Common myeloid progenitor, CD34-positive (primary cell): Measurements from ENCODE around the gene AXIN1. TPM values are rescaled to one million over a fixed set of nuclear protein-coding genes. Genes with fewer than 3 reads are reported as not detected.

Experiments used
- CTCF ChIA-PET: fragments of 350-600 bp; sonication (Branson Sonifier 250); formaldehyde crosslinking; loops from one replicate; lab custom pipeline; 2021; ENCODE audit warnings: antibody characterized with exemption; lab: Charles Lee
- POLR2A ChIA-PET: fragments of 350-600 bp; sonication (Branson Sonifier 250); formaldehyde crosslinking; loops from one replicate; lab custom pipeline; 2021; ENCODE audit warnings: antibody characterized with exemption; lab: Charles Lee
- DNase-seq, 3 donors: peaks; one replicate each; pipeline versions ENCODE4 v3.0.0 to v3.0.0-alpha.2; 2013
- H3K27ac ChIP-seq, 2 experiments: 1 replicate in 1 of 2; 2 replicates in 1 of 2; pipeline ENCODE4 v1.7.0; 2013; ENCODE audit warnings: inconsistent platforms in 2 of 2, low read length in 2 of 2, mild to moderate bottlenecking in 2 of 2, low read depth in 1 of 2, moderate library complexity in 1 of 2; ENCODE audit not compliant: severe bottlenecking in 2 of 2, insufficient read depth in 1 of 2, poor library complexity in 1 of 2
- H3K27me3 ChIP-seq, 5 experiments: replicated peaks in 2 of 5; 1 replicate in 3 of 5; 2 replicates in 2 of 5; pipeline versions ENCODE4 v1.6.1 to v1.7.0; 2013; ENCODE audit warnings: low read length in 4 of 5, mild to moderate bottlenecking in 2 of 5, moderate library complexity in 2 of 5, inconsistent platforms in 1 of 5; ENCODE audit not compliant: insufficient read depth in 5 of 5, control insufficient read depth in 4 of 5
- H3K36me3 ChIP-seq, 4 experiments: 1 replicate in 2 of 4; 2 replicates in 2 of 4; pipeline versions ENCODE4 v1.6.1 to v1.7.0; 2013; ENCODE audit warnings: low read length in 3 of 4, control low read depth in 1 of 4, mild to moderate bottlenecking in 1 of 4; ENCODE audit not compliant: control insufficient read depth in 4 of 4, insufficient read depth in 4 of 4
- H3K4me1 ChIP-seq, 4 experiments: 1 replicate in 3 of 4; 2 replicates in 1 of 4; pipeline versions ENCODE4 v1.6.1 to v1.7.1; 2013; ENCODE audit warnings: low read length in 3 of 4, mild to moderate bottlenecking in 3 of 4, control low read depth in 1 of 4, inconsistent platforms in 1 of 4, moderate library complexity in 1 of 4; ENCODE audit not compliant: control insufficient read depth in 4 of 4, insufficient read depth in 4 of 4; ENCODE audit errors: control extremely low read depth in 1 of 4
- H3K4me3 ChIP-seq, 7 experiments: 1 replicate in 4 of 7; 2 replicates in 3 of 7; pipeline versions ENCODE4 v1.5.1 to v1.7.0; 2013; ENCODE audit warnings: mild to moderate bottlenecking in 7 of 7, low read length in 6 of 7, moderate library complexity in 6 of 7, inconsistent platforms in 2 of 7, low read depth in 2 of 7, control low read depth in 1 of 7; ENCODE audit not compliant: insufficient read depth in 4 of 7, control insufficient read depth in 1 of 7; ENCODE audit errors: extremely low read depth in 1 of 7
- H3K9me3 ChIP-seq, 5 experiments: 1 replicate in 4 of 5; 2 replicates in 1 of 5; pipeline versions ENCODE4 v1.6.1 to v1.7.1; 2013; ENCODE audit warnings: low read length in 4 of 5, mild to moderate bottlenecking in 2 of 5, inconsistent platforms in 1 of 5, low read depth in 1 of 5, moderate library complexity in 1 of 5; ENCODE audit not compliant: control insufficient read depth in 4 of 5, insufficient read depth in 2 of 5; ENCODE audit errors: control extremely low read depth in 1 of 5
- WGBS: methylation state at CpG from one replicate; pipeline ENCODE4 v1.1.5; 2013; ENCODE audit not compliant: insufficient coverage; 5-methylcytosine and 5-hydroxymethylcytosine counted together
- polyA plus RNA-seq: library from polyadenylated mRNA; unstranded; fragments of 120-200 nt; gene quantifications from one replicate; pipeline ENCODE4 v1.2.1, GENCODE V29; 2013

The AXIN1 gene
- 20.1 TPM for polyA plus RNA-seq

DNA sequence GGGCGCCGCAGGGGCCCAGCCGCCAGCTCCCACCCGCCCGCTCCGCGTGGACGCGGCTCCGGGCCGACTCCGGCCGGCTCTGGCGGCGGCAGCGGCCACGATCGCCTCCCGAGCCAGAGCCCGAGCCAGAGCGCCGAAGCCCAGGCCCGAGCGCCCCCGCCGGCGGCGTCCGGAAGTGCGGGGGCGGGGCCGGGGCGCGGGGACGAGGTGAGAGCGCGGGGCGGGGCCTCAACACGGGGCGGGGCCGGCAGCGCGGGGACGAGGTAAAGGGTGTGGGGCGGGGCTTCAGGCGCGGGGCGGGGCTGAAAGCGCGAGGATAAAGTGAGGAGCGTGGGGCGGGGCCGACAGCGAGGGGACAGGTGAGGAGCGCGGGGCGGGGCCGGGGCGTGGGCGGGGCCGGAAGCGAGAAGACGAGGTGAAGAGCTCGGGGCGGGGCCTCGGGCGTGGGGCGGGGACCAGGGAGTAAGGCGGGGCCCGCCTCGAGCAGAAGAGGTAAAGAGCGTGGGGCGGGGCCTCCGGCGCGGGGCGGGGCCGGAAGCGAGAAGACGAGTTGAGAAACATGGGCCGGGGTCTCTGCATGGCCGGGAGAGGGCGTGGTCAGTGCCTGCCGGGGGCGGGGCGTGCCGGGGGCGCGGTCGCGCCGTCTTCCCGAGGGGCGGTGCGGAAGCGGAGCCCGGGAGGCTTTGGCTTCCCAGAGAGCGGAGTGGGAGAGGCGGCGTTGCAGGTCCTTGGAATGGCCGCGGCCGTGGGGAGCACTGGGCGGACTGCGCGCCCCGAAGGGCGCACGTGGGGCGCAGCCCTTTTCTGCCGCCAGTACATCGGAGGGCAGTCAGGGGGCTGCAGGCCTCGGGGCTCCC is at the start of gene AXIN1:
Gene AXIN1, minus strand, starts transcription at position 177 of the 857 bp plus-strand sequence. CDS start 5,698 bp downstream, outside the sequence.
- Histone ChIP-seq H3K4me1 (peaks cover 0 to 43% (median 29%) of the 10 kb centered on the region in 4 experiments), H3K27me3 (no peaks in the 10 kb centered on the region), H3K4me3 (peak within 1 kb of the TSS; percentile 34 to 90 (median 67)), H3K27ac (peak within 1 kb of the TSS in 1 of 2 experiments; percentile 78), H3K36me3 (peaks cover 0 to 12% (median 5%) of the 10 kb centered on the region in 4 experiments), H3K9me3 (no peaks in the 10 kb centered on the region)
- DNase-seq = peak; percentile 92 to 96 (median 95)
- 2% methylated on average over 90 of the region's 113 CpGs for WGBS
- POLR2A ChIA-PET = interaction anchor here (0.5 to 1.6 kb wide), 2 partner anchors 13 to 15 kb away, joined by 3 to 6 read pairs; no protein-coding TSS in a partner anchor
- CTCF ChIA-PET = no interaction called here

DNA sequence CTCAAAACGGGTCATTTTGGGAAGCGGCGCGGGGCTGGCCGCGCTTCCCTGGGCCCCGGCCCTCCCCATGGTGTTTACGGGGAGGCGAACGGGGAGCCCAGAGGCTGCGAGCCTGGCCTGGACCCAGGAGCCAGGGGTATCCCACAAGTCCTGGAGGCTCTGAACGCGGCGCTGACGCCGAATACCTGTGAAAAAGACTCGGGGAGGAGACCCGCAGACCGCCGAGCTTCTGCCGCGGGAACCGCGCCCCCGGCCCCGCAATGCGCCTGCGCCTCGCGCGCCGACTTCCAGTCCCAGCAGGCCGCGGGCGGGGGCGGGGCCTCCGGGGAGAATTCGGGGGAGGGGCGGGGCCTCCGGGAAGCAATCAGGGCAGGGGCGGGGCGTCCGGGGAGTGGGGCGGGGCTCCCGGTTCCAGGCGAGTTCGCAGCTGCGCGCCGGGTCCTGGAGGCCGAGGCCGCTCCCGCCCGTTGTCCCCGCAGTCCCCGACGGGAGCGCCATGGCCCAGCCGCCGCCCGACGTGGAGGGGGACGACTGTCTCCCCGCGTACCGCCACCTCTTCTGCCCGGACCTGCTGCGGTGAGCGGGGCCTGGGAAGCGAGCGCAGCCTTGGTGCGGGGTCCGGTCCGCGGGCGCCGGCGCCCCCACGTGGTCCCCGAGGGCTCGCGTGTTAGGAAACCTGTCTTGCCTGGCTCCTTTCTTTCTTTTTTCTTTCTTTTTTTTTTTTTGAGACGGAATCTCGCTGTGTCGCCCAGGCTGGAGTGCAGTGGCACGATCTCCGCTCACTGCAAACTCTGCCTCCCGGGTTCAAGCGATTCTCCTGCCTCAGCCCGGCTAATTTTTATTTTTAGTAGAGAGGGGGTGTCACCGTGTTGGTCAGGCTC is 49.2 kb upstream of the AXIN1 start, which contains the start of gene DECR2:
Gene DECR2, plus strand, starts transcription at position 418 of the 881 bp plus-strand sequence. Its CDS starts 79 bp downstream, at position 497.
- CTCF ChIA-PET = interaction anchor here (1.5 to 2.4 kb wide), 2 partner anchors 31 to 39 kb away, joined by 4 to 9 read pairs; partner anchors contain the start of gene MRPL28
- peak within 1 kb of the TSS; percentile 66 to 83 for H3K27ac ChIP-seq

GRCh38 chr16:400061-400591 is 47.6 kb upstream of the AXIN1 start:
- WGBS = 73% methylated on average over 6 of the region's 10 CpGs

More for the DNA sequence above, 49.2 kb upstream of the AXIN1 start, which contains the start of gene DECR2:
- Histone ChIP-seq H3K27me3 (no peaks in the 10 kb centered on the region), H3K4me3 (peak within 1 kb of the TSS; percentile 69 to 92 (median 80)), H3K4me1 (peaks cover 0 to 41% (median 33%) of the 10 kb centered on the region in 4 experiments), H3K9me3 (no peaks in the 10 kb centered on the region), H3K36me3 (peaks cover 0 to 29% (median 6%) of the 10 kb centered on the region in 4 experiments)
- under 1% methylated on average over 67 of the region's 91 CpGs for WGBS
- peak; percentile 89 to 94 (median 93) for DNase-seq
- POLR2A ChIA-PET = interaction anchor here (0.6 to 0.7 kb wide), 3 partner anchors 77 to 792 kb away, joined by 3 to 4 read pairs (median 3); no protein-coding TSS in a partner anchor

DNA sequence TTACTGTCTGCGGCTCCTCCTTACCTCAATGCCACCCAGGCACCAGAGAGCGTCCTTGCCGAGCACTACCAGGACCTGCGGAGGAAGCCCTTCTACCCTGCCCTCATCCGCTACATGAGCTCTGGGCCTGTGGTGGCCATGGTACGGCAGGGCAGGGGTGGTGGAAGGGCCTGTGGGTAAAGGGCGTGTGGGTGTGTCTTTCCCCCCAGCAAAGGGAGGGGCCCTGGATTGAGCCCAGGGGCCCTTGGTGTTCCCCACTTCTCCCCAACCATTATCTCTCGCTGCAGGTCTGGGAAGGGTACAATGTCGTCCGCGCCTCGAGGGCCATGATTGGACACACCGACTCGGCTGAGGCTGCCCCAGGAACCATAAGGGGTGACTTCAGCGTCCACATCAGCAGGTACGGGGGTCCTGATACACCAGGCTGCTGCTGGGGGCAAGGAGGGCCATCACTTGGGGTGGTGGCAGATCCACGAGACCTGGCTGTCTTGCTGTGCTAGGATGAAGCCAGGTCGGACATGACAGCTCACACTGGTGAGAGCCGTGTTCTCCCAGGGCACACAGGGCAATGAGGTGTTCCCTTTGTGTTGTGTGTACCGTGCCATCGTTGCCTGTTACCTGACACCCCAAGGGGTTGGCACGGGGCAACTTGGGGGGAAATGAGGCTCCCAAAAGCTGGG is 47.0 kb upstream of the AXIN1 start:
- DNase-seq = no peak
- no peaks in the 10 kb centered on the region for H3K27me3 ChIP-seq
- ChIA-PET POLR2A (no interaction called here), CTCF (interaction anchor here (1.1 kb wide), 1 partner anchor 45 kb away, joined by 3 read pairs; no protein-coding TSS in a partner anchor)
- no peak overlapping the region for H3K4me3 ChIP-seq
- peaks cover 5 to 52% (median 43%) of the 10 kb centered on the region in 4 experiments for H3K4me1 ChIP-seq
- H3K36me3 ChIP-seq = peaks cover 0 to 29% (median 6%) of the 10 kb centered on the region in 4 experiments
- H3K9me3 ChIP-seq = no peaks in the 10 kb centered on the region
- 87% methylated on average over 22 of the region's 22 CpGs for WGBS
- peak overlapping the region in 1 of 2 experiments; percentile 35 for H3K27ac ChIP-seq

More at GRCh38 chr16:400061-400591, 47.6 kb upstream of the AXIN1 start:
- Histone ChIP-seq H3K36me3 (peaks cover 0 to 29% (median 6%) of the 10 kb centered on the region in 4 experiments), H3K9me3 (no peaks in the 10 kb centered on the region), H3K4me1 (peaks cover 5 to 52% (median 43%) of the 10 kb centered on the region in 4 experiments), H3K27me3 (no peaks in the 10 kb centered on the region), H3K27ac (peak overlapping the region in 1 of 2 experiments; percentile 83), H3K4me3 (peak overlapping the region in 6 of 7 experiments; percentile 69 to 92 (median 82))
- no peak for DNase-seq
- ChIA-PET CTCF (interaction anchor here (1.1 to 2.4 kb wide), 3 partner anchors 30 to 44 kb away, joined by 3 to 9 read pairs (median 4); partner anchors contain the start of gene MRPL28), POLR2A (interaction anchor here (0.6 to 1.0 kb wide), 2 partner anchors 25 to 105 kb away, joined by 3 to 4 read pairs; partner anchors contain the start of gene RAB11FIP3)

- CTCF ChIA-PET = interaction anchor here (0.6 to 1.6 kb wide), 2 partner anchors 12 to 186 kb away, joined by 3 to 5 read pairs; no protein-coding TSS in a partner anchor
- no peak for DNase-seq
- Histone ChIP-seq H3K27ac (peak overlapping the region in 1 of 2 experiments; percentile 70), H3K4me1 (peaks cover 5 to 52% (median 43%) of the 10 kb centered on the region in 4 experiments), H3K27me3 (no peaks in the 10 kb centered on the region), H3K4me3 (peak overlapping the region in 1 of 7 experiments; percentile 37), H3K36me3 (peaks cover 0 to 29% (median 6%) of the 10 kb centered on the region in 4 experiments), H3K9me3 (no peaks in the 10 kb centered on the region)
- 90% methylated on average over 16 of the region's 24 CpGs for WGBS
- POLR2A ChIA-PET = interaction anchor here (1.3 kb wide), 1 partner anchor 12 kb away, joined by 4 read pairs; no protein-coding TSS in a partner anchor
Measured at GRCh38 chr16:398561-399339, 46.2 kb upstream of the AXIN1 start.
